Neural progenitor cell (in vitro differentiated cells): ENCODE results near the gene ENO3.

ENCODE experiments used
- CTCF ChIP-seq: fragments of 200-600 bp; sonication (generic); IDR thresholded peaks from 2 replicates; pipeline ENCODE4 v1.5.1; 2017; ENCODE audit warnings: antibody characterized with exemption, mild to moderate bottlenecking
- EZH2 ChIP-seq: fragments of 200-600 bp; sonication (generic); IDR thresholded peaks from 2 replicates; pipeline ENCODE4 v1.6.1; 2017; ENCODE audit warnings: antibody characterized with exemption, mild to moderate bottlenecking, moderate library complexity

DNA sequence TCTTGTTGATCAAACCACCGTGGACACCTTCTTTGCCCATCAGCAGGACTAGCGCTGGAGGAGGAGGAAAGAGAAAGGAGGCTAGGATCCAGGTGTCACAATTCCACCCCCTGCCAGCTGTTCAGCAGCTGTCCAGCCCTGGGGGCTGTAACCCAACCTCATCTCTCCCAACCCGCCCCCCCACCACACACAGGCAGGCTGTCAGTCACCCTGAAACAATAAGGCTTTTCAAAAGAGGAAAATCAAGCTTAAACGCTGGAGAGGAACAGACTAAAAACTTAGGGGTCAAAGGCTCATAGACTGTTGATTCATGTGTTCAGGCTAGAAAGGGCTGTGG, 5.0 kb upstream of the ENO3 start:
- TF ChIP-seq CTCF (no peak), EZH2 (no peak)
